HG02588 (cell line): ENCODE results near the gene ANO3.

Experiments
- ATAC-seq: cut with Tn5 transposase; IDR thresholded peaks from one replicate; pipeline ENCODE4 v1.9.1; 2021; ENCODE audit warnings: mild to moderate bottlenecking, moderate library complexity; ENCODE audit not compliant: unreplicated experiment

Gene ANO3

DNA sequence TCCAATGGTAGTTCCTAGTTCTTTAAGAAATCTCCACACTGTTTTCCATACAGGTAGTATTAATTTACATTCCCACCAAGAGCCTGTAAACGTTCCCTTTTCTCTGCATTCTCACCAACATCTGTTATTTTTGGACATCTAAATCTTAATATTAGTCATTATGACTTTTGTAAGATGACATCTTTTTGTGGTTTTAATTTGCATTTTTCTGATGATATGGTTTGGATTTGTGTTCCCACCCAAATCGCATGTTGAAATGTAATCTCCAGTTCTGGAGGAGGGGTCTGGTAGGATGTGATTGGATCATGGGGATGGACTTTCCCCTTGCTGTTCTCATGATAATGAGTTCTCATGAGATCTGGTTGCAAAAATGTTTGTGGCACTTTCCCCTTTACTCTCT, 151.2 kb downstream of the ANO3 start:
- no peak for ATAC-seq

GRCh38 chr11:26490546-26490945, 158.6 kb downstream of the ANO3 start:
- no peak for ATAC-seq

GRCh38 chr11:26493616-26494015, 161.7 kb downstream of the ANO3 start:
- no peak for ATAC-seq

DNA sequence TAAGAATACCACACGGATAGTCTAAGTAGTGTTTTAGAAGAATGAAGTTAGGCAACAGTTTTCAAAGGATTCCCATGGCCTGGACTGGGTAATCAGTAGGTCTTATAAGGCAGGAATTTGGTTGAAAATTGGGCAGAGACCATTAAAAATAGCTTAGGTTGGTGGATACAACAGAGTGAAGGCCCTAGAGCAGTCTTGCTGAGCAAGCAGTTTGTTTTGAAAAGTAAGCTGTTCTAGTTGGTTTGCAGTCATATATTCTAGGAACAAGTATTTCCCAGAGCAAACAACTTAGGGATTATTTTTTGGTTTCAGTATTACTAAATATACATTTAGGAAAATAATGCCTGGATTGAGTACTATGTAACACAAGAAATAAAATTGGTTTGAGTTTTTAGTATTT, 175.3 kb downstream of the ANO3 start:
- no peak for ATAC-seq

- ATAC-seq = no peak
Observed at GRCh38 chr11:26510164-26510563, 178.2 kb downstream of the ANO3 start.

DNA sequence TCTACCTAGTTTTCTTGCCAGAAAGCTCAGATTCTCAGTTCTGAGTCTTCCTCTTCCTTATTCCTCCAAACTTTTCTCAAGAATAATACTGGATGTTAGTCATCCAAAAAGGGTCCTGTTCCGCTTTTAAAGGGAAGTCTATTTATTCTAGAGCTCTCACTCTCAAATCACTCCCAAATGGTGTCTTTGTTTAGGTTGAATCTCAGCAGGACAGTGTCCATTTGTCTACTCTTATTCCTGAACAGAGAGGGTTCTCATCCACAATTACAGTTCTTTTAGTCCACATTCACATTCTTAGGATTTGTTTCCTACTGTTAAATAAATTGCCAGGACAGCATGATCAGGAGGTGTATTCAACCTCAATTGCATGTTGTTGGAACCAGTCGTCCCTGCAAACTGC, 178.8 kb downstream of the ANO3 start:
- ATAC-seq = no peak

GRCh38 chr11:26512196-26512595, 180.3 kb downstream of the ANO3 start:
- ATAC-seq = no peak

- ATAC-seq = no peak
Observed at GRCh38 chr11:26519469-26519868, 187.5 kb downstream of the ANO3 start.

DNA sequence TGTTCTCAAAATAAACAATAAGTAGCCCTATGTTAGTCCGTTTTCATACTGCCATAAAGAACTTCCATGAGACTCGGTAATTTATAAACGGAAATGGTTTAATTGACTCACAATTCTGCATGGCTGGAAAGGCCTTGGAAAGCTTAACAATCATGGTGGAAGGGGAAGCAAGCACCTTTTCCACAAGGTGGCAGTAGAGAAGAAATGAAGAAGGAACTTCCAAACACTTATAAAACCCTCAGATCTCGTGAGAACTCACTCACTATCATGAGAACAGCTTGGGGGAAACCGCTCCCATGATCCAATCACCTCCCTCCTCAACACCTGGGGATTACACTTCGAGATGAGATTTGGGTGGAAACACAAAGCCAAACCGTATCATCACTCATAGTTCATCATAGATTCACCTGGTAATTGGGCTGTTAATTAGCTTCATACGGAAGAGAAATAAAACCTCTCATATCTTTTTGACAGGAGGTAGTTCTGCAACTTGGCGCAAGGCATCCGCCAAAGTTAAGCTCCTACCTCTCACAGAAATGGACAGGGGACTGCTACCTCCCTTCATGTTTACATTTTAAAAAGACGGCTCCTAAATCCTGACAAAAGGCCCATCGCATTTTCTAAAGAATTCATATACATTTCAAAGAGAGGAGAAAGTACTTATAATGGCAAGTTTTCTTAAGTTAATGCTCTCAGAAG, 191.1 kb downstream of the ANO3 start:
- no peak for ATAC-seq

DNA sequence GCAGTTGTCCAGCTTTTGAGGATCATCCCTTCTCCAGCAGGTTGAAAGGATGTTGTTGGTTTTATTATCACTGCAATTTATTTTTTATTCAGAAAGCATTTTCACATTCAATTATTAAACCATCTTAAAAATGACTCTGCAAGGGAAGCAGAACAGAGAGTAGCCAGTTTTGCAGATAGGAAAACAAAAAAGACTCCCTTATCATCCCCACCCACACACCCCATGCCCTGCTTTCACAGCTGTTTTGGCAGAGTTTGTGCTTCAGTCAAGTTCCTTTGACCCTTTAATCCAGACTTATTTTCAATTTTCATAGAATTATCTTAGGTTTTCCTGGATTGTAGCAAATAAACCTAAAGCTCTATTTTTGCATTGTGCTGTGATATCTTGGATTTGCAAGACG, 195.8 kb downstream of the ANO3 start:
- no peak for ATAC-seq

GRCh38 chr11:26537341-26537740, 205.4 kb downstream of the ANO3 start:
- no peak for ATAC-seq

- no peak for ATAC-seq
Observed at GRCh38 chr11:26539517-26539916, 207.6 kb downstream of the ANO3 start.

DNA sequence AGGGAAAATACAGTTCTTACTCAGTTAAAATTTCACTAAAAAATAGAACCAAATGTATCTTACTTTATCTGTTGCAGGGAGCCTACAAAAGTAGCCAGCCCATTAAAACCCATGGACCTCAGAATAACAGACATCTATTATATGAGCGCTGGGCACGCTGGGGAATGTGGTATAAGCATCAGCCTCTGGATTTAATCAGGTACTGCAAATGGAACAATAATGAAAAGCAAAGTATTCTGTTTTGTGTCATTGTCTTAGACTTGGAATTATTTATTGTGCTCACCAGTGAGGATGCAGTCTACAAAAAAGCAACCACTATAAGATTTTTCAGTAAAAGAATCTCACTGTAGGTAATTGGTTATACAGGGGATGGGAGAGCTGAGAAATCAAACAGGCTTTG, 209.9 kb downstream of the ANO3 start:
- ATAC-seq = no peak

- no peak for ATAC-seq
Observed at GRCh38 chr11:26549176-26549575, 217.2 kb downstream of the ANO3 start.

DNA sequence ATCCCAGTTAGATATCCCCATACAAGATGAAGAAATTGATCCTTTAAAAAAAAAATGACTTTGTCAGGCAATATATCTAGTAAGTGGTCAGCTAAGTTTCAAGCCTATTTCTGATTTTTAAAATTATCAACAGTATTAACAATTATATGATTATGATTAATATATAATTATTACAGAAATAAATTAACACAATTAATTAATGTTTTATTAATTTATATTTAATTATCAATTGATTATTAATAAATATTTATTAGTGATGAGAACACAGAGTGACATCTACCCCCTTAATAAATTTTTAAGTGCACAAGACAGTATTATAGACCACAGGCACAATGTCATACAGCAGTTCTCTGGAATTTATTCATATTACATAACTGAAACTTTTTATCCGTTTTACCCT, 218.1 kb downstream of the ANO3 start:
- ATAC-seq = no peak

GRCh38 chr11:26551186-26551801, 219.4 kb downstream of the ANO3 start:
- no peak for ATAC-seq

DNA sequence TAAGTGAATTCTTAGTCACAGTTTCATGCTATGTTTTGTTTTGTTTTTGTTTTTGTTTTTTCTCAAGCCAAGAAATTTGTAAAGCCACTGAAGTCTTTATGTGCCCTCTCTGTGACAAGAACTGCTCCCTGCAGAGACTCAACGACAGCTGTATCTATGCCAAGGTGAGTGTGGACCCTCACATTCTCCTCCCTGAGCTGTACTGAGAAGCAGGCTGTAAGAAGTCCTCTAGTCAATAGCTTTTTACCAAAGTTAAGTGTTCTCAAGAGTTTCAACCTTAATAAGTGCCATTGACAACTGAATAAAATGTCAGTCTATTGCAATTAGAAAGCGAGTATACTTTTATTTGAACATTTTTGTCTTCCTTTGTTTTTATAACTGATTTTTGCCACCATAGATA, 221.3 kb downstream of the ANO3 start:
- no peak for ATAC-seq

DNA sequence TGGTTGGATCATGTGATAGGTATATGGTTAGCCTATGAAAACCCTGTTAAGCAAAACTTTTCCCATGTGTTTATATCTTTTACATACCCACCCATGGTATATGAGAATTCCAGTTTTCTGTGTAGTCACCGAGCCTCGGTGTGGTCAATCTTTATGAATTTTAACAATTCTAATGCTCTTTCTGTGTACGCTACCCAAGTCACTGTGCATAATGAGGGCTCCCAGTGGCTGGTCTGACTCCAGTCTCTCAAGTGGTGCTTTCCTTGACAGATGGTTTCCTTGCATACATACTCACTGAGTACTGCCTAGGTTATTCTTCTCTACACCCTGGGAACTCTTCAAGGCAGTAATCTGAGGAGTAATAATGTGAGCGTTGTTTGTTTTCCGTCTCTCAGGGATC, 222.5 kb downstream of the ANO3 start:
- ATAC-seq = no peak

GRCh38 chr11:26556582-26556981, 224.7 kb downstream of the ANO3 start:
- no peak for ATAC-seq

GRCh38 chr11:26557666-26558065, 225.7 kb downstream of the ANO3 start:
- ATAC-seq = no peak

- no peak for ATAC-seq
Observed at GRCh38 chr11:26558190-26558589, 226.3 kb downstream of the ANO3 start.

GRCh38 chr11:26569646-26570045, 237.7 kb downstream of the ANO3 start:
- no peak for ATAC-seq
